T-helper 1 cell treated with Interleukin-12 subunit alpha and Interleukin-12 subunit beta and Interleukin-4 antibody, amounts not matched to agents 30 μg/mL and 1 μg/mL, for 36 hours (primary cell): ENCODE results near the gene SH3GL3.

ENCODE experiments used
- H3K27ac Mint-ChIP-seq: one replicate; pipeline ENCODE4 v1.8.0; 2021; ENCODE audit warnings: mild to moderate bottlenecking, mixed read lengths
- H3K27me3 Mint-ChIP-seq: one replicate; pipeline ENCODE4 v1.8.0; 2021; ENCODE audit warnings: low read depth, mixed read lengths
- H3K36me3 Mint-ChIP-seq: one replicate; pipeline ENCODE4 v1.8.0; 2021; ENCODE audit warnings: low read depth, mixed read lengths
- H3K4me1 Mint-ChIP-seq: one replicate; pipeline ENCODE4 v1.8.0; 2021; ENCODE audit warnings: low read depth, mixed read lengths
- H3K4me3 Mint-ChIP-seq: one replicate; pipeline ENCODE4 v1.8.0; 2021; ENCODE audit warnings: mild to moderate bottlenecking, moderate library complexity, mixed read lengths
- H3K9me3 Mint-ChIP-seq: one replicate; pipeline ENCODE4 v1.8.0; 2021; ENCODE audit warnings: mixed read lengths

The SH3GL3 gene, protein sequence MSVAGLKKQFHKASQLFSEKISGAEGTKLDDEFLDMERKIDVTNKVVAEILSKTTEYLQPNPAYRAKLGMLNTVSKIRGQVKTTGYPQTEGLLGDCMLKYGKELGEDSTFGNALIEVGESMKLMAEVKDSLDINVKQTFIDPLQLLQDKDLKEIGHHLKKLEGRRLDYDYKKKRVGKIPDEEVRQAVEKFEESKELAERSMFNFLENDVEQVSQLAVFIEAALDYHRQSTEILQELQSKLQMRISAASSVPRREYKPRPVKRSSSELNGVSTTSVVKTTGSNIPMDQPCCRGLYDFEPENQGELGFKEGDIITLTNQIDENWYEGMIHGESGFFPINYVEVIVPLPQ

DNA sequence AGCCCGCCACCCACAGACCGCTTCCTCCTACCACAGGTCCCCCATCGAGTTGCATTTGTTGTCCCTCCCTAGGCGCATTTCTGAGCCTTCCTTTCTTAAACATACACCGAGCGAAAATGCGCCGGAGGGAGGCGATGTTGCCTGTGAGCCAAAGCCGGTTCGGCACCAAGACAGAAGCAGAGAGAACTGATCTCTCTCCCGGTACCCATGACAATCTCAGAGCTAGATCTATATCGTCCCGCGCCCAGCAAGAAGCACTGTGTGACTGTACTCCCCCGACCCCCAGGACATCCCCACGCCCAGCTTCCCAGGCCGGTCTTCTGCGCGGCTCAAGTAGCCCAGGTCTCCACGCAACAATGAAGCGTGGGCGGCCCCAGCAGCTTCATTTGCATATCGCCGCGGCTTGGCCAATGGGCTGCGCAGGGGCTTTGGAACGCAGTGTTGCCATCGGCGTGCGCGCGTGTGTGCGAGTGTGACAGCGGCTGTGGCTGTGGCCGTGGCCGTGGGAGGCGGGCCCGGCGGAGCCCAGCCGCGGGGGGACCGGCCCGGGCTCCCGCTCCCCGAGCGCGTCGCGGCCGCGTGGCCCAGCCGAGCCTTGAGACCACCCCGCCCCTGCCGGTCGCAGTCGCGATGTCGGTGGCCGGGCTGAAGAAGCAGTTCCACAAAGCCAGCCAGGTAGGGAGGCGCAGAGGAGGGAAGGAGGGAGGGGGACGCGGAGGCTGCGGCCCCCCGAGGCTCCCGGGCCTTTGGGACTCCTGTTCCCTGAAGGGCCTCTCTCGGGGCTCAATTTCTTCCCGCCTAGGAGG is at the start of gene SH3GL3:
SH3GL3 (plus strand) TSS at position 438 of the 806 bp plus-strand sequence; CDS start at position 631, 193 bp downstream.
- Mint-ChIP-seq H3K36me3 (peaks cover 2% of the 10 kb centered on the region), H3K27ac (no peak within 1 kb of the TSS), H3K9me3 (no peaks in the 10 kb centered on the region), H3K4me3 (peak within 1 kb of the TSS; percentile 75), H3K4me1 (peaks cover 9% of the 10 kb centered on the region), H3K27me3 (peaks cover 42% of the 10 kb centered on the region)

DNA sequence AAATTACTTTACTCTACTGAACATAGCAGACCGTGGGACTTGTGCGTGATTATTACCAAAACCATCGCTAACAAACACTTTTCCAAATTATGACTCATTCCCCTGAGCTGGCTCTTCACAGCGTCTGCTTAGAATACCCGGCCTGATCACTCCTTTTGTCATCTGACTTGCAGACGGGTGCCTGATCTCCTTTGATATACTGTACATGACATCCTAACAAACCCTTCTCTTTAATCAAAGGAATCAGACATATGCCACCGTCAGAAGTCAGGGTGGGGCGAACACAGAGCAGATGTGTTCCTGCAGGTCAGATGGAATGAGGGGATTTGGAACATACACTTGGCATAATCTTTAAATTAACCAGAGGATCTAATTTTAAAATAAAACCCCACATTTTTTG is 48.5 kb upstream of the SH3GL3 start:
- peaks cover 5% of the 10 kb centered on the region for H3K27me3 Mint-ChIP-seq
- H3K36me3 Mint-ChIP-seq, result no peaks in the 10 kb centered on the region
- H3K27ac Mint-ChIP-seq, result no peak overlapping the region
- H3K4me1 Mint-ChIP-seq, result no peaks in the 10 kb centered on the region
- H3K4me3 Mint-ChIP-seq, result no peak overlapping the region
- H3K9me3 Mint-ChIP-seq, result no peaks in the 10 kb centered on the region

DNA sequence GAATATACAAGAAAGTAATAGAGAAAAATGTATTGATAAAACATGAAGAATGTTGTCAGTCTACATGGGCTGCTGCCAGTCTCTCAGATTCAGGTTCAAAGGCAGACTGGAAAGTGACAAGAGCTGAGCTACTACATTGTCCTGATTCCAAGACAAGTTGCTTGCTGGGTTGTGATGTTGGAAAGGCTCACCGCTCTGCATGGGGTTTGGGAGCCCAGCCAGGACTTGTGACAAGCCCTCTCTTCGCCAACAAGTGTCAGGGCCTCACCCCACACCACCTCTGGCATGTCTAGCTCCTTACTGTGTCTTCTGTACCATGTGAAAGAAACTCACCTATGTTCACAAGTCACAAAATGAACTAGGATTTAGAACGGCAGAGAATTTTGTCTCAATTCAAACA is 43.0 kb upstream of the SH3GL3 start:
- Mint-ChIP-seq H3K4me3 (no peak overlapping the region), H3K27ac (no peak overlapping the region), H3K27me3 (peaks cover 5% of the 10 kb centered on the region), H3K36me3 (no peaks in the 10 kb centered on the region), H3K4me1 (no peaks in the 10 kb centered on the region), H3K9me3 (no peaks in the 10 kb centered on the region)

DNA sequence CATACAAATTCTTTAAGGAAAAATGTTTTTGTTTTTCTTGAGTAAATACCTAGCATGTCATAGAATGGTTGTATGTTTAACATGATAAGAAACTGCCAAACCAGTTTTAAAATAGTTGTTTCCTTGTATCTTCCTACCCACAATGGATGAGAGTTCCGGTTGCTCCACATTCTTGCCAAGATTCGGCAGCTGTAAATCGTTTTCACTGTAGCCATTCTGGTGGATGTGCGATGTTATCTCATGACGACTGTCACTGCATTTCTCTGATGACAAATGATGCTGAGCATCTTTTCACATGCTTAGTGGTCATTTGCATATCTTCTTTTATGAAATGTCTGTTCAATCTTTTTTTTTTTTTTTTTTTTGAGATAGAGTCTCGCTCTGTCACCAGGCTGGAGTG is 36.6 kb upstream of the SH3GL3 start:
- peaks cover 3% of the 10 kb centered on the region for H3K27me3 Mint-ChIP-seq
- H3K4me1 Mint-ChIP-seq, result no peaks in the 10 kb centered on the region
- no peaks in the 10 kb centered on the region for H3K36me3 Mint-ChIP-seq
- no peak overlapping the region for H3K27ac Mint-ChIP-seq
- H3K4me3 Mint-ChIP-seq, result no peak overlapping the region
- no peaks in the 10 kb centered on the region for H3K9me3 Mint-ChIP-seq

DNA sequence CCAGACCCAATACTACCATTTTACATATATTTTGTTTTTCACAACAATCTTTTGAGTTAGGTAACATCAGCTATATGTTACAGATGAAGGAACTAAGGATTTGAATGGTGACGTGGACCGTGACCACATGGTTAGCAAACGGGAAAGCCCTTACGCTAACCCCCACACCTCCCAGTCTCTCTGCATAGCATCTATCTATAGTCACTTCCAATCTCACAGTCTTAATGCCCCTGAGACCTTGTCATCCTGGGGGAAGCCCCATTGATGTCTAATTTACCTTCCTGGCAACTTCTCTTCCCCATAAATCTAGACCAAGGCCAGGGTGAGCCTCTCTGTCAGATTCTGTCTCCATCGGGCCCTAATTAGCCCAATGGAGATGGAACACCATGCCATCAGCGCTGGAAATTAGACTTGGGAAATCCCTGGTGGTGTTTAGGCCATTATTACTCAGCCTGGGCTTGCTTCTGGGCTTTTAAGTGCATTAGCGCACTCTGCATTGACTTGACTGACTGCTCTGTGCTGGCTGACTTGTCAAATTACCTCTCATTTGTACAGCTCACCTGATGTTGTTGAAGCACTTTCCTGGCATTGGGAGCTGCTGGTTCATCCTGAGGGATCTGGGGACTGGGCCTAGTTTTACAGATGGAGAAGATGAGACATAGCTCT is 34.0 kb upstream of the SH3GL3 start:
- Mint-ChIP-seq H3K4me1 (no peaks in the 10 kb centered on the region), H3K36me3 (no peaks in the 10 kb centered on the region), H3K9me3 (no peaks in the 10 kb centered on the region), H3K27me3 (peaks cover 3% of the 10 kb centered on the region), H3K27ac (no peak overlapping the region), H3K4me3 (no peak overlapping the region)

DNA sequence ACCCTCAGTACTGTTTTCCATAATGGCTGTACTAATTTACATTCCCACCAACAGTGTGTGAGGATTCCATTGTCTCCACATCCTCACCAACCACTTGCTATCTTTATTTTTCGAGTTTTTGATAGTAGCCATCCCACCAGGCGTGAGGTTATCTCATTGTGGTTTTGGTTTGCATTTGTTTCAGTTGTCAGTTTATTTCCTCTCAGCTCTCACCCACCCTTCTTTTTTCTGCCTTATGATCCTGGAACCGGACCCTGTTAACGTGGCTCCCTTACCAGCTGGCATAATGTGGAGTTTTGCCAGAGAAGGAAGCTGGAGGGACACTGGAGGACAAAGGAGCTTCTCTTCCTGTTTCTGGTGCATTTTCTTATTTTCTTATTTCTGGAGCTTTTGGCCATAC is 25.1 kb upstream of the SH3GL3 start:
- peaks cover 3% of the 10 kb centered on the region for H3K27me3 Mint-ChIP-seq

DNA sequence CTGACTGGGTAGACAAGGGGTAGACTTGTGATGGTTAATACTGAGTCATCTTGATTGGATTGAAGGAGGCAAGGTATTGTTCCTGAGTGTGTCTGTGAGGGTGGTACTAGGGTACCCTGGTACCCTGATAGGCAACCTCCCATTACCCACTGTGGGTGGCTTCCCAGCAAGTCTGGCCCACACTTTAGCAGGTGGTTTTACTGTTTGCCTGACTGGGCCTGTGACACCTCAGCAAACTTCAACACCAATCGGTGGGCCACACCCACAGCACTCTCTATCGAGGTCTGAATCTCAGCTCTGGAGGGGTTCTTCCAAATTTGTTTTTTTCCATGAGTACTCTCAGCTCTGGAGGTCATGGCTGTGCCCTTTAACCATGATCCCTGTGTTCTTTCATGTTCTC is 24.6 kb upstream of the SH3GL3 start:
- Mint-ChIP-seq H3K4me1 (no peaks in the 10 kb centered on the region), H3K9me3 (no peaks in the 10 kb centered on the region), H3K4me3 (no peak overlapping the region), H3K27ac (no peak overlapping the region), H3K36me3 (no peaks in the 10 kb centered on the region), H3K27me3 (peaks cover 3% of the 10 kb centered on the region)

More for the DNA sequence above, 25.1 kb upstream of the SH3GL3 start:
- H3K27ac Mint-ChIP-seq, result no peak overlapping the region
- no peak overlapping the region for H3K4me3 Mint-ChIP-seq
- no peaks in the 10 kb centered on the region for H3K36me3 Mint-ChIP-seq
- no peaks in the 10 kb centered on the region for H3K4me1 Mint-ChIP-seq
- no peaks in the 10 kb centered on the region for H3K9me3 Mint-ChIP-seq

DNA sequence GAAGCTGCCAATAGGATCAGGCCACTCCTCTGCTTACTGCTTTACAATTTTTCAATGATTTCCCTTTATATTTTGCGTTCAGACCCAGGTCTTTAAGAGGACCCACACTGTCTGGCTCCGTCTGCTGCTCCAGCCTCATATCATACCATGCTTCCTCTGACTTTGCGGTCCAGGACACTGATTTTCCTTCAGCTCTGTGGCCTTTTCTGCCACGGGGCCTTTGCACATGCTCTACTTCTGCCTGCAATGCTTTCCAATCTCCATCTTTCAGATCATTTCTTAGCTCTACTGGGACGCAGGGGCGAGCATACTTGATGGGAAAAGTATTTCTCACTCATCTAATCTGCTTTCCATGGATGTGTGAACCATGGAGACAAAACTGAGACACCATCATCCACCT is 23.0 kb upstream of the SH3GL3 start:
- Mint-ChIP-seq H3K36me3 (no peaks in the 10 kb centered on the region), H3K4me1 (no peaks in the 10 kb centered on the region), H3K4me3 (no peak overlapping the region), H3K27me3 (peaks cover 7% of the 10 kb centered on the region), H3K9me3 (no peaks in the 10 kb centered on the region), H3K27ac (no peak overlapping the region)

DNA sequence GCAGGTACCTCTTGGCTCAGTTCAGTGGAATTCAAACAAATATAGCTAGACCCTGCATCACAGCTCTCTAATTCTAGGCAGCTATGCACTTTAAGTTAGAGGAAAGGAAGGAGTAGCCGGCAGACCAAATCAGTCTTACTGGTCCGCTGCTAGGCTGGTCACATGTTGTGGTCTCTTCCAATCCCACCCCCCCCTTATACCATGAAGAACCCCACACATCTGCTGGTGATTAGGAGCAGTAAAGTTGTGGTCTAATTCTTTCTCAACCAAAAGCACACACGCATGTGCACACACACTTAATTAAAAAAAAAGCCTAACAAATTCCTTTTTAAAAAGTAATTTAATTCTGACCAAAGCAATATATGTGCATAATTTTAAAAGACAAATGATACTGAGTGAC is 16.7 kb upstream of the SH3GL3 start:
- Mint-ChIP-seq H3K27ac (no peak overlapping the region), H3K27me3 (peaks cover 16% of the 10 kb centered on the region), H3K4me3 (no peak overlapping the region), H3K4me1 (no peaks in the 10 kb centered on the region), H3K9me3 (no peaks in the 10 kb centered on the region), H3K36me3 (no peaks in the 10 kb centered on the region)

DNA sequence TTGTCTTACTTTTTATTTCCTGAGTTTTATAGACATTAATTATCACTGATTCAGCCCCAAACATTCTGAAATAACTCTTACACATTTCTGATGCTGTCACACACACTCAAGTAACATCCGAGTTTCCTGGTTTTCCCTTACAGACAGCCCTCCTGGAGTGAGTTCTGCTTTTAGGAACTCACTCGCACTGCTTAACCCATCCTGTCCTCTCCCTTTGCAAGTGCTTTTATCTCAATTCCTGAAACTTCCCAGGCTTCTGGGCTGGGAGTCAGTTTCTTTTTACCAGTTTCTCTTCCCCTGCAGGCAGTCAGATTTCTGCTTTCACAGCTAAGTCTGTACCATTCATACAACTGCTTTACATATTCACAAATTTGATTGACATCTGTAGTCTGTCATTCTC is 15.6 kb upstream of the SH3GL3 start:
- H3K4me1 Mint-ChIP-seq, result no peaks in the 10 kb centered on the region
- peaks cover 19% of the 10 kb centered on the region for H3K27me3 Mint-ChIP-seq
- H3K9me3 Mint-ChIP-seq, result no peaks in the 10 kb centered on the region
- no peak overlapping the region for H3K27ac Mint-ChIP-seq
- H3K4me3 Mint-ChIP-seq, result no peak overlapping the region
- H3K36me3 Mint-ChIP-seq, result no peaks in the 10 kb centered on the region

DNA sequence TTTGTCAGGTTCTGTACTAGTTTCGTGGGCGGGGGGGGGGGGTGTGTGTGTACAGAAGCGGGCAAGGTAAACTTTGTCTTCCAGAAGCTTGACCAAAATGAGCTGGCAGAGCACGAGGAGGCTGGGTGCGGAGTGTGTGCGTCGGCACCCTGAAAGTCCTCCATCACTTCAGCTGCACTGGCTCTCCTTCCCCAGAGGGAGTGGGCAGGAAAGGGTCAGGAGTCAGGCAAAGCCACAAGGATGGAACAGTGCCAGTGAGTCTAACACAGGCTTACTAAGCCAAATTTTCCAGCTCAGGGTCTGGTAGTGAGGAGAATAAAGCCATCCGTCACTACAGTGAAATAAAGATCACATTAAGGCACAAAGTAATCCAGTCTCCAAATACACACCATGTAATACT is 11.9 kb upstream of the SH3GL3 start:
- Mint-ChIP-seq H3K36me3 (no peaks in the 10 kb centered on the region), H3K9me3 (no peaks in the 10 kb centered on the region), H3K4me1 (peaks cover 2% of the 10 kb centered on the region), H3K4me3 (no peak overlapping the region), H3K27ac (no peak overlapping the region), H3K27me3 (peaks cover 17% of the 10 kb centered on the region)

DNA sequence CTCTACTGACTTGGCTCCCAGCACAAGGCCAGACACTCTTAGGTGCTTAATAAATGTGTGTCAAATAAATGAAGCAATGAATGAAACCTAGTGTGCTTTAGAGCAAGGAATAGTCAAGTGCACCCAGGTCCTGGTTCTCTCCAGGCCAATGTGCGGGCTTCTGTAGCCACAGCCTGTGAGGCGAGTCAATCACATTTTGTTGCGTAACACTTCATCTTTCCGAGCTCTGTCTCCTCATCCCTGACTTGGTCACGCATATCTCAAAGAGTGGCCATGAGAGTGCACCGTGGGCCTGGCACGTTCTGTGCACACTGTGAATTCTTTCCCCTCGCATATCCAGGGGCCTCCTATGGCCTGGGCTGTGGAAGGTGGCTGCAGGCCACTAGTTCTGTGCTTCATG is 11.4 kb upstream of the SH3GL3 start:
- Mint-ChIP-seq H3K4me1 (peaks cover 2% of the 10 kb centered on the region), H3K36me3 (no peaks in the 10 kb centered on the region), H3K27ac (no peak overlapping the region), H3K4me3 (no peak overlapping the region), H3K9me3 (no peaks in the 10 kb centered on the region), H3K27me3 (peaks cover 17% of the 10 kb centered on the region)

DNA sequence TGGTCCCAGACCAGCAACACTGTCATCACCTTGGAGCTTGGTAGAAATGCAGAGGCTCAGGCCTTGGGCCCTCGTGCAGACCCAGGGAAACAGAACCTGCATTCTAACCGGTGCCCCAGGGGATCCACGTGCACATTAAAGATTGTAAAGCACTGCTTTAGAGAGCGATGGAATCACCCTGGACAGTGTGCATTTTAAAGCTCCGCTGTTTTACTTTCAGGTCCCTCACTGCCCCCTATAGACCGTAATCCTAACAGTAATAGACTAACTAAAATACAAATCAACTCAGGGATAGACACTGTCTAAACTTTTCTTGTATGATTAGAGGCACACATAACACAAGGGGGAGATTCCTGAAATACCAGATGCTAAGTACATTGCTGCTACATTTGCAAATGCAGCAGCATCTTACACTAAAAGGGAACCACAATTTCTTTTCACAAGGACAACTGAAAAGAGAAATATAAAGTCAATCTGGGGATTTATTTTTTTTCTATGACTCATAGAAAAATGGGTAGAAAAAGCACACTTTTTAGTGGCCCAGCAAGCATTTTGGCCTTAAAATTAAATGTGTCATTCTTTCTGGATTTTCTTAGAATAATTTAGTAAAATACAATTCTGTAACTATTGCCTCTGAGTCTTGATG is 10.5 kb upstream of the SH3GL3 start:
- no peak overlapping the region for H3K4me3 Mint-ChIP-seq
- peaks cover 2% of the 10 kb centered on the region for H3K4me1 Mint-ChIP-seq
- H3K9me3 Mint-ChIP-seq, result no peaks in the 10 kb centered on the region
- H3K27me3 Mint-ChIP-seq, result peaks cover 17% of the 10 kb centered on the region
- no peaks in the 10 kb centered on the region for H3K36me3 Mint-ChIP-seq
- H3K27ac Mint-ChIP-seq, result no peak overlapping the region

DNA sequence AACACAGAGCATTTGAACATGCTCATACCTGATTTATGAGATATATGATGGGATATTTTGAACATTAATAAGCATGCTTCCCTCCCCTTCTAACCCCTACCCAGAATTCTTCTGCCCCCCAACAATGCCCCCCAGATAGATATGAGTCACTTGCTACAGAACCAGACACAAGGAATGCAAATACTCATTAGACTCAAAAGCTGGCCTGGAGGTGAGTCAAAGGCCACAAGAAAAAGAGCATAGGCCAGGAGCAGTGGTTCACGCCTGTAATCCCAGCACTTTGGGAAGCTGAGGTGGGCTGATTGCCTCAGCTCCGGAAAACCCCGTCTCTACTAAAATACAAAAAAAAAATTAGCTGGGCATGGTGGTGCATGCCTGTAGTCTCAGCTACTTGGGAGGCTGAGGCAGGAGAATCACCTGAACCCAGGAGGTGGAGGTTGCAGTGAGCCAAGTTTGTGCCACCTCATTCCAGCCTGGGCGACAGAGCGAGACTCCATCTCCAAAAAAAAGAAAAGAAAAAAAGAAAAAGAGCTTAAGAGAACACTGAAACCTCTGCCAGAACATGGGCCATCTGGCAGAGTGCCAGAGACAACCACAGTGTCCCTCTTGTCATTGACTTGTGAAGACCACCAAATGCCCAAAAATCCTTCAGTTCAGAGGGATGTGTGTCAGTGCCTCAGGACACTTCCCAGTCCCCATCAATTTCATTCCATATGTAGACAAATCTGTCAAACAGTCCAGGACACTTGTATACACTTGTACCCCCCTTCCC is 3.9 kb upstream of the SH3GL3 start:
- Mint-ChIP-seq H3K36me3 (peaks cover 2% of the 10 kb centered on the region), H3K27ac (no peak overlapping the region), H3K27me3 (peaks cover 32% of the 10 kb centered on the region), H3K4me3 (no peak overlapping the region), H3K9me3 (no peaks in the 10 kb centered on the region), H3K4me1 (peaks cover 11% of the 10 kb centered on the region)
